ENCODE data around the gene ABTB2. TPM values are rescaled to one million over a fixed set of nuclear protein-coding genes. Genes with fewer than 3 reads are reported as not detected.

ABTB2 gene
- total and polyA plus RNA-seq, 10 of the 15 experiments (the other 5 are each of a cell fraction or from before 2014, with no cell fraction given): 0.13 to 2.1 (median 0.72) TPM

GRCh38 chr11:34105079-34105956 is 252.5 kb downstream of the ABTB2 start, which contains the start of gene NAT10 (continued):
- TF ChIP-seq, protein P1, sequence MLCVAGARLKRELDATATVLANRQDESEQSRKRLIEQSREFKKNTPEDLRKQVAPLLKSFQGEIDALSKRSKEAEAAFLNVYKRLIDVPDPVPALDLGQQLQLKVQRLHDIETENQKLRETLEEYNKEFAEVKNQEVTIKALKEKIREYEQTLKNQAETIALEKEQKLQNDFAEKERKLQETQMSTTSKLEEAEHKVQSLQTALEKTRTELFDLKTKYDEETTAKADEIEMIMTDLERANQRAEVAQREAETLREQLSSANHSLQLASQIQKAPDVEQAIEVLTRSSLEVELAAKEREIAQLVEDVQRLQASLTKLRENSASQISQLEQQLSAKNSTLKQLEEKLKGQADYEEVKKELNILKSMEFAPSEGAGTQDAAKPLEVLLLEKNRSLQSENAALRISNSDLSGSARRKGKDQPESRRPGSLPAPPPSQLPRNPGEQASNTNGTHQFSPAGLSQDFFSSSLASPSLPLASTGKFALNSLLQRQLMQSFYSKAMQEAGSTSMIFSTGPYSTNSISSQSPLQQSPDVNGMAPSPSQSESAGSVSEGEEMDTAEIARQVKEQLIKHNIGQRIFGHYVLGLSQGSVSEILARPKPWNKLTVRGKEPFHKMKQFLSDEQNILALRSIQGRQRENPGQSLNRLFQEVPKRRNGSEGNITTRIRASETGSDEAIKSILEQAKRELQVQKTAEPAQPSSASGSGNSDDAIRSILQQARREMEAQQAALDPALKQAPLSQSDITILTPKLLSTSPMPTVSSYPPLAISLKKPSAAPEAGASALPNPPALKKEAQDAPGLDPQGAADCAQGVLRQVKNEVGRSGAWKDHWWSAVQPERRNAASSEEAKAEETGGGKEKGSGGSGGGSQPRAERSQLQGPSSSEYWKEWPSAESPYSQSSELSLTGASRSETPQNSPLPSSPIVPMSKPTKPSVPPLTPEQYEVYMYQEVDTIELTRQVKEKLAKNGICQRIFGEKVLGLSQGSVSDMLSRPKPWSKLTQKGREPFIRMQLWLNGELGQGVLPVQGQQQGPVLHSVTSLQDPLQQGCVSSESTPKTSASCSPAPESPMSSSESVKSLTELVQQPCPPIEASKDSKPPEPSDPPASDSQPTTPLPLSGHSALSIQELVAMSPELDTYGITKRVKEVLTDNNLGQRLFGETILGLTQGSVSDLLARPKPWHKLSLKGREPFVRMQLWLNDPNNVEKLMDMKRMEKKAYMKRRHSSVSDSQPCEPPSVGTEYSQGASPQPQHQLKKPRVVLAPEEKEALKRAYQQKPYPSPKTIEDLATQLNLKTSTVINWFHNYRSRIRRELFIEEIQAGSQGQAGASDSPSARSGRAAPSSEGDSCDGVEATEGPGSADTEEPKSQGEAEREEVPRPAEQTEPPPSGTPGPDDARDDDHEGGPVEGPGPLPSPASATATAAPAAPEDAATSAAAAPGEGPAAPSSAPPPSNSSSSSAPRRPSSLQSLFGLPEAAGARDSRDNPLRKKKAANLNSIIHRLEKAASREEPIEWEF (IDR thresholded peaks at IDR 0.05; ENCODE audit: insufficient replicate concordance, low read depth, low read length): no peak
- 0 out of 2 replicates have a peak, but pooled peaks have one; percentile 43 for TF ChIP-seq PAX8 (IDR thresholded peaks at IDR 0.05)
- TF ChIP-seq, protein P2, sequence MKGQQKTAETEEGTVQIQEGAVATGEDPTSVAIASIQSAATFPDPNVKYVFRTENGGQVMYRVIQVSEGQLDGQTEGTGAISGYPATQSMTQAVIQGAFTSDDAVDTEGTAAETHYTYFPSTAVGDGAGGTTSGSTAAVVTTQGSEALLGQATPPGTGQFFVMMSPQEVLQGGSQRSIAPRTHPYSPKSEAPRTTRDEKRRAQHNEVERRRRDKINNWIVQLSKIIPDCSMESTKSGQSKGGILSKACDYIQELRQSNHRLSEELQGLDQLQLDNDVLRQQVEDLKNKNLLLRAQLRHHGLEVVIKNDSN (IDR thresholded peaks at IDR 0.05; ENCODE audit: borderline replicate concordance, extremely low read length, insufficient read depth, low read depth, low read length): peak; percentile 74
- peak; percentile 79; the same call in 1 of the 2 replicates for TF ChIP-seq ZBED1 (IDR thresholded peaks at IDR 0.05; ENCODE audit: borderline replicate concordance)
- peak; percentile 62; the same call in 1 of the 2 replicates for TF ChIP-seq TCF12 (IDR thresholded peaks at IDR 0.05; ENCODE audit: low read depth, low read length)
- no peak for TF ChIP-seq FOS (IDR thresholded peaks at IDR 0.05; ENCODE audit: borderline replicate concordance, extremely low read depth, insufficient read length)
- TF ChIP-seq SRF (IDR thresholded peaks at IDR 0.05; ENCODE audit: low read depth in 2 of 2, low read length in 2 of 2): peak in 1 of 2 experiments; percentile 90; a peak in 2 of 4 replicates
- TF ChIP-seq, protein P3, sequence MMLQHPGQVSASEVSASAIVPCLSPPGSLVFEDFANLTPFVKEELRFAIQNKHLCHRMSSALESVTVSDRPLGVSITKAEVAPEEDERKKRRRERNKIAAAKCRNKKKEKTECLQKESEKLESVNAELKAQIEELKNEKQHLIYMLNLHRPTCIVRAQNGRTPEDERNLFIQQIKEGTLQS (IDR thresholded peaks at IDR 0.05; ENCODE audit: borderline replicate concordance, extremely low read depth, low read depth, low read length): peak; percentile 93
- TF ChIP-seq KDM1A (IDR thresholded peaks at IDR 0.05; ENCODE audit: borderline replicate concordance): no peak
- peak; percentile 76; the same call in 1 of the 2 replicates for TF ChIP-seq DPF2 (IDR thresholded peaks at IDR 0.05)
- 0 out of 2 replicates have a peak, but pooled peaks have one; percentile 7 for TF ChIP-seq RAD21 (IDR thresholded peaks at IDR 0.05; ENCODE audit: insufficient read depth, low read depth, low read length)
- TF ChIP-seq, protein P4, sequence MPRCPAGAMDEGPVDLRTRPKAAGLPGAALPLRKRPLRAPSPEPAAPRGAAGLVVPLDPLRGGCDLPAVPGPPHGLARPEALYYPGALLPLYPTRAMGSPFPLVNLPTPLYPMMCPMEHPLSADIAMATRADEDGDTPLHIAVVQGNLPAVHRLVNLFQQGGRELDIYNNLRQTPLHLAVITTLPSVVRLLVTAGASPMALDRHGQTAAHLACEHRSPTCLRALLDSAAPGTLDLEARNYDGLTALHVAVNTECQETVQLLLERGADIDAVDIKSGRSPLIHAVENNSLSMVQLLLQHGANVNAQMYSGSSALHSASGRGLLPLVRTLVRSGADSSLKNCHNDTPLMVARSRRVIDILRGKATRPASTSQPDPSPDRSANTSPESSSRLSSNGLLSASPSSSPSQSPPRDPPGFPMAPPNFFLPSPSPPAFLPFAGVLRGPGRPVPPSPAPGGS (IDR thresholded peaks at IDR 0.05; ENCODE audit: borderline replicate concordance, insufficient read depth, low read depth, low read length, poor library complexity, severe bottlenecking): peak; percentile 99
- peak; percentile 75 for TF ChIP-seq LARP7 (IDR thresholded peaks at IDR 0.05)
- TF ChIP-seq EZH2 (IDR thresholded peaks at IDR 0.05; ENCODE audit: borderline replicate concordance, control insufficient read depth, low read depth, low read length): no peak; the same call in 1 of the 2 replicates
- TF ChIP-seq PRDM15 (CRISPR knock-in tag; IDR thresholded peaks at IDR 0.05): no peak
